Activated CD4-positive, alpha-beta T cell treated with anti-CD3 and anti-CD28 coated beads for 24 hours (primary cell): ENCODE measurements around the gene KLRG1.

Experiments used
- DNase-seq, 2 donors: peaks; one replicate each; pipeline ENCODE4 v3.0.0-alpha.2; 2020; ENCODE audit warnings: low read depth in 2 of 2

KLRG1 gene

GRCh38 chr12:9040484-9041186, 51.3 kb downstream of the KLRG1 start:
- no peak for DNase-seq

GRCh38 chr12:9041321-9041720, 52.0 kb downstream of the KLRG1 start:
- no peak for DNase-seq

- DNase-seq, result no peak
Observed at GRCh38 chr12:9043766-9044165, 54.4 kb downstream of the KLRG1 start.

- DNase-seq, result no peak
Observed at GRCh38 chr12:9047105-9047504, 57.8 kb downstream of the KLRG1 start.

- no peak for DNase-seq
Observed at GRCh38 chr12:9048930-9049329, 59.6 kb downstream of the KLRG1 start.

GRCh38 chr12:9049520-9050133, 60.3 kb downstream of the KLRG1 start:
- no peak for DNase-seq

- DNase-seq, result no peak
Observed at GRCh38 chr12:9050521-9051157, 61.3 kb downstream of the KLRG1 start.

GRCh38 chr12:9051158-9051550, 61.8 kb downstream of the KLRG1 start:
- DNase-seq, result no peak

- no peak for DNase-seq
Observed at GRCh38 chr12:9052610-9053009, 63.3 kb downstream of the KLRG1 start.
